Stimulated activated CD8-positive, alpha-beta memory T cell treated with anti-CD3 and anti-CD28 coated beads, Interleukin-15, amount 100 ng/mL, for 48 hours (primary cell): Measurements from ENCODE around the gene ACTR2.
A peak's percentile ranks its signal among the peaks of the same experiment; 100 is the strongest.
"Not testable (repeated sequence)": the region's sequence is repeated elsewhere in the genome, so short reads cannot be mapped to it uniquely, and the experiment has no call there.

Experiments
- DNase-seq, 2 donors: peaks; one replicate each; pipeline ENCODE4 v3.0.0-alpha.2; 2020; ENCODE audit warnings: low read depth in 2 of 2

Gene ACTR2

DNA sequence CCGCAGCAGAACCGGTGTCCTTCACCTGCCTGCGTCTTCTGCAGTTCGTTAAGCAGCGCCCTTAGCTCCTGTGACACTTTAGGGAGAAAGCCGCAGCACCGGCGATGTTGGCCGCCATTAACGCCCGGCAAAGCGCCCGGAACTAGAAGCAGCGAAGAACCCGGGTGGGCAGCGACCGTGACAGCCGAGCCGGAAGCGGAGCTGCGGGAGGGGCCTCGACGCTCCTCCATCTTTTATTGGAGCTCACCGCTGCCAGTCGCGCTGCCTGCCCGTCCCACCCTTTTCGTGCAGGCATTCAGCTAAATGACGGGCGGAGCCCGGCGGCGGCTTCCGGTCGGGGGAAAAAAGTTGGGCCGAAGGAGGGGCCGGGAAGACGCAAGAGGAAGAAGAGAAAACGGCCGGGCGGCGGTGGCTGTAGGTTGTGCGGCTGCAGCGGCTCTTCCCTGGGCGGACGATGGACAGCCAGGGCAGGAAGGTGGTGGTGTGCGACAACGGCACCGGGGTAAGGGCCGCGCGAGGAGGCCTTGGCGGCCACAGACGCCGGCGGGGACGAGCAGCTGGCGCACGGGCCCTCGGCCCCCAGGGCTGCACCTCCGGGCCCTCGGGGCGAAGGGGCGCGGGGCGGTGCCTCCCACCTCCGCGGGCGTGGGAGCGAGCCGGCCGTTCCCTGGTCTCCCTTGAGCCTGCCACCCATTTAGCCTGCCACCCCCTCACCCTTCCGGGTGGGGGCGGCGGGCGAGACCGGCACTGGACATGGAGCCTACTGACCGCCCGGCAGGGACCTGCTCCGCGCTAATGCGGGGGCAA is at the start of gene ACTR2:
ACTR2 (plus strand) TSS at position 376 of the 807 bp plus-strand sequence; CDS start at position 455, 79 bp downstream.
- DNase-seq, result peak; percentile 92 to 94

- no peak for DNase-seq
Observed at GRCh38 chr2:65182570-65182969, 45.1 kb upstream of the ACTR2 start.

- not testable (repeated sequence) for DNase-seq
Observed at GRCh38 chr2:65183406-65183805, 44.2 kb upstream of the ACTR2 start.

DNA sequence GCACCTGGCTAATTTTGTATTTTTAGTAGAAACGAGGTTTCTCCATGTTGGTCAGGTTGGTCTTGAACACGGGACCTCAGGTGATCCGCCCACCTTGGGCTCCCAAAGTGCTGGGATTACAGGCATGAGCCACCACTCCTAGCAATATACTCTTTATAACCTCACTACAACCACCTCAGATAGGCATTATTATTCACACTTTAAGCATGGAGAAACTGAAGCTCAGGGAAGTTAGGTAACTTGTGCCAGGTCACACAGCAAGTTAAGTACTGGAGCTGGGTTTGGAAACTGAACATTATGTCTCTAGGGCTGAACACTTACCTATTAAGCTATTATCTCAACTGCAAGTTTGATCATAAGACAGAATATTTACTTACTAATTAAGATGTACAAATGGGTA is 42.6 kb upstream of the ACTR2 start:
- DNase-seq, result no peak

- DNase-seq, result no peak
Observed at GRCh38 chr2:65186093-65186868, 41.4 kb upstream of the ACTR2 start.

DNA sequence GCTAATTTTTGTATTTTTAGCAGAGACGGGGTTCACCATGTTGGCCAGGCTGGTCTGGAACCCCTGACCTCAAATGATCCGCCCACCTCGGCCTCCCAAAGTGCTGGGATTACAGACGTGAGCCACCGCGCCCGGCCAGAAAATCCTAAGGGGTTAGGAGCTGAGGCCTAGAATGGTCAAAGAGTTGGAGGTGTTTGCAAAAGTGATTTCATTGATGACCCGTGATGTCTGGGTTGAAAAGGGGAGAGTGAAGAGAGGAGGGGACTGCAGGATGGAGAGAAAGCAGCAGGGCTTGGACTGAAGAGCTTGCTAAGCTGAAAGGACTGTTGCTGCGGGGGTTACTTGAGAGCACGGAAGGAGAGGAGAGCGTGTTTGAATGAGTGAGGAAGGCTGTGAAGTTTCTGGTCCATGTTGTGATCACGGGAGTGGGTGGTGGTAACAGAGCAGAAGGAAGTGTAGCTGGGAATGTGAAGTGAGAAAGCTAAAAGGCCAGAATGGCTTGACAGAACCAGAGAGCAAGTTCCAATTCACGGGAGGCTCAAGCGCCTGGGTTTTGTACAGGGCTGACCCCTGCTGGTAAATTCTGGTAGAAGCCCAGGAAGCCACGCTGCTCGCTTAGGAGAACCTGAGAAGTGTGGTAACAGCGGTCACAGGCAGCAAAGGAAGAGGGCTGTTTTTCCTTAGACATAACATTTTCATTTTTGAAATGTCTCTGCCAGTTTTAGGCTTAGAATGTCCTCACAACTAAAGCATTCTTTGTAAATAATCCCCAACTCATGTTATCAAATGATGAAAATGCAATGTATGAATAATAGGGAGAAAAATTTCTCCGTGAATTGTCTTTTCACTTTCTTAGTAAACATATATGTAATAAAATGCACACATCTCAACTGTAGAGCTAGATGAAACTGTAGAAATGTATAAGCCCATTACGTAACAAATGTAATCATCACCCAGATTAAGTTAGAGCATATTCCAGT is 40.5 kb upstream of the ACTR2 start:
- peak; percentile 15 to 34 for DNase-seq

DNA sequence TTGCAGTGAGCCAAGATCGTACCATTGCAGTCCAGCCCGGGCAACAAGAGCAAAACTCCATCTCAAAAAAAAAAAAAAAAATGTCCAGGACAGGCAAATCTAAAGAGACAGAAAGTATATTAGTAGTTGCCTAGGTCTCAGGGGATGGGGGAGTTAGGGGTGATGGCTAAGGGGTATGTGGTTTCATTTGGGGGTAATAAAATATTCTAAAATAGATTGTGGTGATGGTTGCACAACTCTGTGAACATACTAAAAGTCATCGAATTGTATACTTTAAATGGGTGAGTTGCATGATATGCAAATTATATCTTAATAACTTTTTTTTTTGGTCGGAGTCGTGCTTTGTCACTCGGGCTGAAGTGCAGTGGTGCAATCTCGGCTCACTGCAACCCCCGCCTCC is 34.2 kb upstream of the ACTR2 start:
- no peak for DNase-seq

DNA sequence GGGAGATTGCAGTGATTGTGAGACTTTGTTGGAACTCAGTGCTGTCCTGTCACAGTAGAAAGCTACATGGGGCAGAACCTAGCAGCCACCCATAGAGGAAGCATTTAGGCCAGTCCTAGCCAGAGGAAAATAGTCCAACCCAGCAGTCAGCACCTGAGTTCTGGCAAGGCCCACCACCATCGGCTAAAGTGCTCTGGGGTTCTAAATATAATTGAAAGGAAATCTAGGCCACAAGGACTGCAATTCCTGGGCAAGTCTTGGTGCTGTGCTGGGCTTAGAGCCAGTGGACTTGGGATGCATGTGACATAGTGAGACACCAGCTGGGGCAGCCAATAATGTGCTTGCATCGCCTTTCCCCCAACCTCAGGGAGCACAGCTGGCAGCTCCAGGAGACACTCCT is 28.9 kb upstream of the ACTR2 start:
- no peak for DNase-seq

GRCh38 chr2:65199166-65199565 is 28.5 kb upstream of the ACTR2 start:
- DNase-seq, result no peak

GRCh38 chr2:65199891-65200290 is 27.7 kb upstream of the ACTR2 start:
- DNase-seq, result no peak

DNA sequence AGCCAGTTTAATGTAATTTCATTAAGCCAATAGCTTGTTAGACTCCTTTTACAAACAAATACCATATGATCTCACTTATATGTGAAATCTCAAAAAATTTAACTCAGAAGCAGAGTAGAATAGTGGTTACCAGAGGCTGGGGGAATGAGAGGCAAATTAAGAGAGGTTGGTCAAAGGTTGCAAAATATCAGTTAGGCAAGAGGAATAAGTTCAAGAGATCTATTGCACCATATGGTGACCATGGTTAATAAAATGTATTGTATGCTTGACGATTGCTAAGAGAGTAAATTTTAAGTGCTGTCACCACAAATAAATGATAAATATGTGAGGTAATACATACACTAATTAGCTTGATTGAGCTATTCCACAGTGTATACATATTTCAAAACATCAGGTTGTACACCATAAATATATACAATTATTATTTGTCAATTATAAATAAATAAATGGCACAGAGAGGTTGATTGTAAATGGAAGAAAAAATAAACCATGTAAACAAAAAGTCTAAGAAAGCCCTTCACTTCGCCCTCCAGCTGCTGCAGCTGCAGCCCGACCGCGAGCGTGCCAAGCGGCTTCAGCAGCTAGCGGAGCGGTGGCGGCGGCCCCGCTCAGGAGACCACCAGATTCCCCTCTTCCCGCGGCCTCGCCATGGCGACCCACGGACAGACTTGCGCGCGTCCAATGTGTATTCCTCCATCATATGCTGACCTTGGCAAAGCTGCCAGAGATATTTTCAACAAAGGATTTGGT is 23.0 kb upstream of the ACTR2 start:
- no peak for DNase-seq

DNA sequence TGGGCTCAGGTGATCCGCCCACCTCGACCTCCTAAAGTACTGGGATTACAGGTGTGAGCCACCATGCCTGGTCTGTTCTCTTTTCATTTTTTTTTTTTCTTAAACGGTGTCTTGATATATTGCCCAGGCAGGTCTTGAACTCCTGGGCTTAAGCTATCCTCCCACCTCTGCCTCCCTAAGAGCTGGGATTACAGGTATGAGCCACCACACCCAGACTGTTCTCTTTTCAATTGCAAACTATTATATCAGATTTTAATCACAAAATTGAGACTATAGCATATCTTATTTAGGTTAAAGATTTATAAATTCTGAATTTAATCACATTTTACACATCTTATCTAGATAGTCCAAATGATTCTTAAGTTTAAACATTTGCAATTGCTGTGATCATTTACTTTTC is 15.5 kb upstream of the ACTR2 start:
- DNase-seq, result no peak

GRCh38 chr2:65212619-65213018 is 15.0 kb upstream of the ACTR2 start:
- DNase-seq, result no peak

- no peak for DNase-seq
Observed at GRCh38 chr2:65213035-65213434, 14.6 kb upstream of the ACTR2 start.

GRCh38 chr2:65214361-65214760 is 13.3 kb upstream of the ACTR2 start:
- no peak for DNase-seq

- DNase-seq, result no peak
Observed at GRCh38 chr2:65214843-65215242, 12.8 kb upstream of the ACTR2 start.

GRCh38 chr2:65215946-65216345 is 11.7 kb upstream of the ACTR2 start:
- DNase-seq, result no peak

DNA sequence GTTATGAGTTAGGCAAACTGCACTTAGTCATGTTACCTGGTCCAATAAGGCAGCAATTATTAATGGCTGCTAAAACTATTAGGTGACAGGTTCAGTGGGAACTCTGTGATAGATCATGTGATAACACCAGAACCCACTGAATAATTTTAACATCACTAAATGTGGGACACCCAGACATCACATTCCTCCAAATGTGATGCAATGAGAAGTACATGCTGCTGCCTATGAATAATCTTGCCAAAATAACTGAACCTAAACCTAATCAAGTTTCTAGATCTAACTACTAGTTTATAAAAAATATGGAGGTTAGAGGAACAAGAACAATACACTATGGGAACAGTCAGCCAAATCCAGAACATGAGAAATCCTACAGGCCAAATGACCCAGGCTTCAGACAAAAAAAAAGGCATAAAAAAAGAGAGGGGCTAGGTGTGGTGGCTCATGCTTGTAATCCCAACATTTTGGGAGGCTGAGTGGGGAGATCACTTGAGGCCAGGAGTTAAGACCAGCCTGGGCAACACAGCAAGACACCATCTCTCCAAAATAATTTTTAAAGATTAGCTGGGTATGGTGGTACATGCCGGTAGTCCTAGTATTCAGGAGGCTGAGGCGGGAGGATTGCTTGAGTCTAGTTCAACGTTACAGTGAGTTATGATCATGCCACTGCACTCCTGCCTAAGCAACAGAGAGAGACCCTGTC is 7.0 kb upstream of the ACTR2 start:
- DNase-seq, result no peak

DNA sequence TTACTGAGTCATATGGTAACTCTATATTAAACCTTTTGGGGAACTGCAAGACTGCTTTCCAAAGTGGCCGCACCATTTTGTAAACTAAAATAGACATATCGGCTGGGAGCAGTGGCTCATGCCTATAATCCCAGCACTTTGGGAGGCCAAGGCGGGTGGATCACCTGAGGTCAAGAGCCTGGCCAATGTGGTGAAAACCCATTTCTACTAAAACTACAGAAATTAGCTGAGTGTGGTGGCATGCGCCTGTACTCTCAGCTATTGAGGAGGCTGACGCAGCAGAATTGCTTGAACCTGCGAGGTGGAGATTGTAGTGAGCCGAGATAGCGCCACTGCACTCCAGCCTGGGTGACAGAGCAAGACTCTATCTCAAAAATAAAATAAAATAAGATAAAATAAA is 6.4 kb upstream of the ACTR2 start:
- DNase-seq, result not testable (repeated sequence)

GRCh38 chr2:65227020-65227455 is 593 bp upstream of the ACTR2 start:
- no peak for DNase-seq
